ENCODE results near the gene MGST3. TPM values are rescaled to one million over a fixed set of nuclear protein-coding genes. Genes with fewer than 3 reads are reported as not detected.

MGST3 gene
- total RNA-seq, 1 experiment from 2014 or later: 103 TPM

GRCh38 chr1:165695031-165695430 is 64.0 kb downstream of the MGST3 start:
- Histone ChIP-seq H3K36me3 (ENCODE audit: control insufficient read depth, insufficient read depth, low read length) (no peaks in the 10 kb centered on the region; the same call in 1 of the 2 replicates), H3K27me3 (ENCODE audit: control insufficient read depth, insufficient read depth, low read length) (no peaks in the 10 kb centered on the region), H3K4me3 (ENCODE audit: low read depth in 2 of 2, low read length in 2 of 2) (no peak overlapping the region), H3K4me1 (ENCODE audit: control insufficient read depth, insufficient read depth, low read length) (peaks cover 15% of the 10 kb centered on the region), H3K9me3 (ENCODE audit: control insufficient read depth, insufficient read depth, low read depth, low read length) (no peaks in the 10 kb centered on the region), H3K27ac (ENCODE audit: low read length) (no peak overlapping the region)
- ChIA-PET CTCF (interaction anchor here (0.7 kb wide), 2 partner anchors 7 to 82 kb away, joined by 5 to 6 read pairs; no protein-coding TSS in a partner anchor), POLR2A (no interaction called here)
- ATAC-seq (no peak), DNase-seq (ENCODE audit: low read depth, low spot score) (no peak)
- TF ChIP-seq POLR2AphosphoS5 (IDR thresholded peaks at IDR 0.05; ENCODE audit: low read depth, low read length) (no peak), TCF7L2 (IDR thresholded peaks at IDR 0.05; ENCODE audit: low read depth, low read length) (no peak)
- no TSS peak for BruUV-seq (replicated peaks)
- intact Hi-C loops (cut with micrococcal nuclease; ENCODE audit: unreplicated experiment) (no loop called here), in situ Hi-C loops (cut with HindIII; ENCODE audit: low pct_unique_long_range_greater_than_20kb, low sequenced_read_pairs) (no loop called here)

GRCh38 chr1:165696625-165697100 is 65.6 kb downstream of the MGST3 start:
- no peak for DNase-seq (ENCODE audit: low read depth, low spot score)
- no peaks in the 10 kb centered on the region for H3K9me3 ChIP-seq (ENCODE audit: control insufficient read depth, insufficient read depth, low read depth, low read length)
- ChIA-PET CTCF (no interaction called here), POLR2A (no interaction called here)
- H3K36me3 ChIP-seq (ENCODE audit: control insufficient read depth, insufficient read depth, low read length): no peaks in the 10 kb centered on the region; the same call in 1 of the 2 replicates
- intact Hi-C loops (cut with micrococcal nuclease; ENCODE audit: unreplicated experiment) (no loop called here), in situ Hi-C loops (cut with HindIII; ENCODE audit: low pct_unique_long_range_greater_than_20kb, low sequenced_read_pairs) (no loop called here)
- no peak for ATAC-seq
- no TSS peak for BruUV-seq (replicated peaks)
- no peak for TF ChIP-seq CTCF (IDR thresholded peaks at IDR 0.05)
- peak overlapping the region; percentile 7 to 71; a peak in 3 of 4 replicates for H3K4me3 ChIP-seq (ENCODE audit: low read depth in 2 of 2, low read length in 2 of 2)
- H3K4me1 ChIP-seq (ENCODE audit: control insufficient read depth, insufficient read depth, low read length): peaks cover 15% of the 10 kb centered on the region
- no peaks in the 10 kb centered on the region for H3K27me3 ChIP-seq (ENCODE audit: control insufficient read depth, insufficient read depth, low read length)
- H3K27ac ChIP-seq (ENCODE audit: low read length): peak overlapping the region; percentile 87; the same call in 1 of the 2 replicates

GRCh38 chr1:165697491-165697880 is 66.5 kb downstream of the MGST3 start:
- no peak for DNase-seq (ENCODE audit: low read depth, low spot score)
- peaks cover 15% of the 10 kb centered on the region for H3K4me1 ChIP-seq (ENCODE audit: control insufficient read depth, insufficient read depth, low read length)
- peak overlapping the region; percentile 87 for H3K27ac ChIP-seq (ENCODE audit: low read length)
- H3K9me3 ChIP-seq (ENCODE audit: control insufficient read depth, insufficient read depth, low read depth, low read length): no peaks in the 10 kb centered on the region
- no peak for TF ChIP-seq TCF7L2 (IDR thresholded peaks at IDR 0.05; ENCODE audit: low read depth, low read length)
- TF ChIP-seq CTCF (IDR thresholded peaks at IDR 0.05): no peak
- TF ChIP-seq POLR2AphosphoS5 (IDR thresholded peaks at IDR 0.05; ENCODE audit: low read depth, low read length): no peak
- TF ChIP-seq SIN3A (IDR thresholded peaks at IDR 0.05; ENCODE audit: borderline replicate concordance, insufficient read depth, low read depth, low read length): no peak
- TF ChIP-seq REST (IDR thresholded peaks at IDR 0.05; ENCODE audit: insufficient read depth in 1 of 2, low read depth in 2 of 2, low read length in 1 of 2): no peak
- POLR2A ChIA-PET: interaction anchor here (0.5 to 0.6 kb wide), 3 partner anchors 12 to 68 kb away, joined by 3 to 4 read pairs (median 4); no protein-coding TSS in a partner anchor
- in situ Hi-C loops (cut with HindIII; ENCODE audit: low pct_unique_long_range_greater_than_20kb, low sequenced_read_pairs): no loop called here
- H3K4me3 ChIP-seq (ENCODE audit: low read depth in 2 of 2, low read length in 2 of 2): peak overlapping the region; percentile 71 to 97
- no TSS peak for BruUV-seq (replicated peaks)
- intact Hi-C loops (cut with micrococcal nuclease; ENCODE audit: unreplicated experiment): no loop called here
- no peaks in the 10 kb centered on the region; the same call in 1 of the 2 replicates for H3K27me3 ChIP-seq (ENCODE audit: control insufficient read depth, insufficient read depth, low read length)
- CTCF ChIA-PET: interaction anchor here (0.6 to 0.9 kb wide), 2 partner anchors 95 to 117 kb away, joined by 3 to 7 read pairs; no protein-coding TSS in a partner anchor
- ATAC-seq: no peak
- H3K36me3 ChIP-seq (ENCODE audit: control insufficient read depth, insufficient read depth, low read length): no peaks in the 10 kb centered on the region; the same call in 1 of the 2 replicates

Data from Panc1 (cell line).